Suprapubic skin (tissue), 3 donors: ENCODE measurements around the gene TRIM68.

Experiments
- EP300 ChIP-seq: sonication (generic); formaldehyde crosslinking; IDR thresholded peaks from one replicate; pipeline ENCODE4 v1.6.1; 2017; ENCODE audit warnings: antibody characterized with exemption
- POLR2A ChIP-seq, 2 donors: fragments of 450-650 bp; IDR thresholded peaks; one replicate each; pipeline ENCODE4 v1.6.1; 2017; ENCODE audit warnings: antibody characterized with exemption in 2 of 2, mild to moderate bottlenecking in 2 of 2, moderate library complexity in 2 of 2
- TF ChIP-seq, protein P1 (sequence below), 2 donors: fragments of 200-600 bp in 1 of 2; fragments of 450-650 bp in 1 of 2; sonication (generic) in 1 of 2; IDR thresholded peaks; one replicate each; pipeline ENCODE4 v1.5.1; 2016 to 2019; ENCODE audit warnings: antibody characterized with exemption in 2 of 2, mild to moderate bottlenecking in 1 of 2, moderate library complexity in 1 of 2

DNA sequence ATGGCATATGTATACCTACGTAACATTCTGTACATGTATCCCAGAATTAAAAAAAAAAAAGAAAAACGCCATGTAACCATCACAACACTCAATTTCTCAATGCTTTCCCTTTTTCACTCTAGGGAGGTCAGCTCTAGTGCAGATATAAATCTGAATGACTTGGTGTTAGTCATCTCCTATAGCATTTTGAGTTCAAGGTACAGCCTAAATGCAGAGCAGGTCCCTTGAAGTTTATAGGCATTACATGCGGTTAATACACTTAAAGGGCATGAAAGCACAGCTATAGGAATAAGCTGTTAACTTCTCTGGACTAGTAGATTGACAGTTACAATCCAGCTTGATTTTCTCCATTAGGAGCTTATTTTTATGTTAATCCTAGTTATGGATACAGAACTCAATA, 42.7 kb downstream of the TRIM68 start:
- TF ChIP-seq POLR2A (IDR thresholded peaks at IDR 0.05): no peak
- no peak for TF ChIP-seq EP300
- TF ChIP-seq, protein P1, sequence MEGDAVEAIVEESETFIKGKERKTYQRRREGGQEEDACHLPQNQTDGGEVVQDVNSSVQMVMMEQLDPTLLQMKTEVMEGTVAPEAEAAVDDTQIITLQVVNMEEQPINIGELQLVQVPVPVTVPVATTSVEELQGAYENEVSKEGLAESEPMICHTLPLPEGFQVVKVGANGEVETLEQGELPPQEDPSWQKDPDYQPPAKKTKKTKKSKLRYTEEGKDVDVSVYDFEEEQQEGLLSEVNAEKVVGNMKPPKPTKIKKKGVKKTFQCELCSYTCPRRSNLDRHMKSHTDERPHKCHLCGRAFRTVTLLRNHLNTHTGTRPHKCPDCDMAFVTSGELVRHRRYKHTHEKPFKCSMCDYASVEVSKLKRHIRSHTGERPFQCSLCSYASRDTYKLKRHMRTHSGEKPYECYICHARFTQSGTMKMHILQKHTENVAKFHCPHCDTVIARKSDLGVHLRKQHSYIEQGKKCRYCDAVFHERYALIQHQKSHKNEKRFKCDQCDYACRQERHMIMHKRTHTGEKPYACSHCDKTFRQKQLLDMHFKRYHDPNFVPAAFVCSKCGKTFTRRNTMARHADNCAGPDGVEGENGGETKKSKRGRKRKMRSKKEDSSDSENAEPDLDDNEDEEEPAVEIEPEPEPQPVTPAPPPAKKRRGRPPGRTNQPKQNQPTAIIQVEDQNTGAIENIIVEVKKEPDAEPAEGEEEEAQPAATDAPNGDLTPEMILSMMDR (IDR thresholded peaks at IDR 0.05): no peak
